Thoracic aorta (tissue), 2 donors: ENCODE measurements around the gene SYT11. TPM values are rescaled to one million over a fixed set of nuclear protein-coding genes. Genes with fewer than 3 reads are reported as not detected.

Source experiments
- ATAC-seq: fragments of 150-250 bp; one replicate; pipeline ENCODE4 v1.8.0; 2017; ENCODE audit warnings: low read depth; ENCODE audit not compliant: insufficient number of reproducible peaks, low FRiP score
- DNase-seq: peaks from one replicate; pipeline ENCODE4 v3.0.0-alpha.2; 2020; ENCODE audit warnings: low spot score
- H3K27ac ChIP-seq, 2 donors: fragments of 200-600 bp; sonication (generic); 1 replicate in 1 of 2; 2 replicates in 1 of 2; pipeline ENCODE4 v1.5.1; 2016; ENCODE audit warnings: mild to moderate bottlenecking in 2 of 2, moderate library complexity in 2 of 2
- H3K27me3 ChIP-seq: fragments of 200-600 bp; sonication (generic); replicated peaks from 2 replicates; pipeline ENCODE4 v1.6.0; 2016; ENCODE audit warnings: mild to moderate bottlenecking; ENCODE audit not compliant: insufficient read depth
- H3K36me3 ChIP-seq: fragments of 200-600 bp; sonication (generic); one replicate; pipeline ENCODE4 v1.5.1; 2016
- H3K4me1 ChIP-seq, 2 donors: fragments of 200-600 bp; sonication (generic); 1 replicate in 1 of 2; 2 replicates in 1 of 2; pipeline versions ENCODE4 v1.5.1 to v1.6.0; 2016; ENCODE audit warnings: low read depth in 2 of 2, mild to moderate bottlenecking in 1 of 2; ENCODE audit not compliant: control insufficient read depth in 1 of 2
- H3K4me3 ChIP-seq: fragments of 200-600 bp; sonication (generic); 2 replicates; pipeline ENCODE4 v1.5.1; 2016; ENCODE audit warnings: mild to moderate bottlenecking
- H3K9me3 ChIP-seq: fragments of 200-600 bp; sonication (generic); 2 replicates; pipeline ENCODE4 v1.5.1; 2016
- total RNA-seq, 2 donors: library from RNA; depleted of rRNA; stranded (reverse); fragments of >200 nt; gene quantifications; one replicate each; pipeline versions ENCODE4 v1.1.0 to v1.2.3, GENCODE V29; 2016
- TF ChIP-seq, protein P1 (sequence below): fragments of 200-600 bp; sonication (generic); IDR thresholded peaks from one replicate; pipeline ENCODE4 v1.5.1; 2019; ENCODE audit warnings: antibody characterized with exemption

The SYT11 gene
- total RNA-seq, 2 donors from 2014 or later: 49.5 to 62.4 TPM

DNA sequence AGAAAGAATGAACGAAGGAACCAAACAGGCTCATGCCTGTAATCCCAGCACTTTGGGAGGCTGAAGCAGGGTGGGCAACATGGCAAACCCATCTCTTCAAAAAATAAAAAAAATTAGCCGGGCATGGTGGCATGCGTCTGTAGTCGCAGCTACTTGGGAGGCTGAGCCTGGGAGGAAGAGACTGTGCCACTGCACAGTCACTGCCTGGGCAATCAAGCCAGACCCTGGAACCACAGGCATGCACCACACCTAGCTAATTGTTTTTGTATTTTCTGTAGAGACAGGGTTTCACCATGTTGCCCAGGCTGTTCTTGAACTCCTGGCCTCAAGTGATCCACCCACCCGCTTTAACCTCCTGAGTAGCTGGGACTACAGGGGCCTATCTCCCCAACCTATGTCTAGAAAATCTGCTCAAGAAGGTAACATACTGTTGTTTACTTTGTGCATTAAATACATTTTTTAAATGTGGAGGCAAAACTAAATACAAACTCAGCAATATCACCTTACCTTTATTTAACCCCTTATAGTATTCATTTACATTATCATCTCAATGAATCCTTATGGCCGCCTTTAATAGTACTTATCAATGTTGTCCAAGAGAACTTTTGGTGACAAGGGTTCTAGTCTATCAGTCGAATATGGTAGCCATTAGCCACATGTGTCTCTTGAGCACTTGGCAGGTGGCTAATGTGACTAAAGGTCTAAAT is 72.1 kb downstream of the SYT11 start:
- Histone ChIP-seq H3K4me3 (peak overlapping the region; percentile 38), H3K27ac (peak overlapping the region in 1 of 2 donors; percentile 42), H3K27me3 (no peaks in the 10 kb centered on the region), H3K4me1 (peaks cover 37 to 45% of the 10 kb centered on the region in 2 donors), H3K9me3 (no peaks in the 10 kb centered on the region), H3K36me3 (peaks cover 52% of the 10 kb centered on the region)
- TF ChIP-seq, protein P1, sequence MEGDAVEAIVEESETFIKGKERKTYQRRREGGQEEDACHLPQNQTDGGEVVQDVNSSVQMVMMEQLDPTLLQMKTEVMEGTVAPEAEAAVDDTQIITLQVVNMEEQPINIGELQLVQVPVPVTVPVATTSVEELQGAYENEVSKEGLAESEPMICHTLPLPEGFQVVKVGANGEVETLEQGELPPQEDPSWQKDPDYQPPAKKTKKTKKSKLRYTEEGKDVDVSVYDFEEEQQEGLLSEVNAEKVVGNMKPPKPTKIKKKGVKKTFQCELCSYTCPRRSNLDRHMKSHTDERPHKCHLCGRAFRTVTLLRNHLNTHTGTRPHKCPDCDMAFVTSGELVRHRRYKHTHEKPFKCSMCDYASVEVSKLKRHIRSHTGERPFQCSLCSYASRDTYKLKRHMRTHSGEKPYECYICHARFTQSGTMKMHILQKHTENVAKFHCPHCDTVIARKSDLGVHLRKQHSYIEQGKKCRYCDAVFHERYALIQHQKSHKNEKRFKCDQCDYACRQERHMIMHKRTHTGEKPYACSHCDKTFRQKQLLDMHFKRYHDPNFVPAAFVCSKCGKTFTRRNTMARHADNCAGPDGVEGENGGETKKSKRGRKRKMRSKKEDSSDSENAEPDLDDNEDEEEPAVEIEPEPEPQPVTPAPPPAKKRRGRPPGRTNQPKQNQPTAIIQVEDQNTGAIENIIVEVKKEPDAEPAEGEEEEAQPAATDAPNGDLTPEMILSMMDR: no peak
- DNase-seq: no peak
- ATAC-seq: no peak

DNA sequence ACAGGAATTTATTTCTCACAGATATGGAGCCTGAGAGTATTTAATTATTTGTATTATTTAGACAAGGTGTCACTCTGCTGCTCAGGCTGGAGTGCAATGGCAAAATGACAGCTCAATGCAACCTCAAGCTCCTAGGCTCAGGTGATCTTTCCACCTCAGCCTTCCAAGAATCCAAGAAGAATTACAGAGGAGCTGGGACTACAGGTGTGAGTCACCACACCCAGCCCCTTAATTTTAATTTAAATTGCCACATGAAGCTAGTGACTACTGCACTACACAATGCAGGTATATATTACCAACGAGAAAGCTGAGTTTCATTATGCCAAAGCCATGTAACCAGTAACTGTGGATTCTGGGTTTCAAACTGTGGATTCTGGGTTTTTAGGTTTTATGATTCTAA is 72.7 kb downstream of the SYT11 start:
- no peak for ATAC-seq

DNA sequence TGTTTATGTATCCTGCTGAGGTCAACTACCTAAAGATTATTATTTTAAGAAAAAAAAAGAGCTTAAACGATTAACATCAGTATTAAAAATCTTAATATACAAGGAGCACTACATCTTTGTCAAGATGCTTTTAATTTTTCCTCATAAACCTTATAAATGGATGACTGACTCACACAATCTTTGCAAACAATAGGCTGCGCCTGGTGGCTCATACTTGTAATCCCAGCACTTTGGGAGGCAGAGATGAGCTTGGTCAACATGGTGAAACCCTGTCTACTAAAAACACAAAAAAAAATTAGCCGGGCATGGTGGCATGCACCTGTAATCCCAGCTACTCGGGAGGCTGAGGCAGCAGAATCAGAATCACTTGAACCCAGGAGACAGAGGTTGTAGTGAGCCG is 73.1 kb downstream of the SYT11 start:
- Histone ChIP-seq H3K27ac (peak overlapping the region; percentile 23 to 42), H3K9me3 (no peaks in the 10 kb centered on the region), H3K4me3 (peak overlapping the region; percentile 2), H3K4me1 (peaks cover 37 to 45% of the 10 kb centered on the region in 2 donors), H3K36me3 (peaks cover 42% of the 10 kb centered on the region), H3K27me3 (no peaks in the 10 kb centered on the region)
- ATAC-seq (no peak), DNase-seq (no peak)
- TF ChIP-seq, protein P1: no peak

More for the DNA sequence above, 72.7 kb downstream of the SYT11 start:
- TF ChIP-seq, protein P1: no peak
- DNase-seq: no peak
- Histone ChIP-seq H3K27ac (peak overlapping the region; percentile 23 to 42), H3K9me3 (no peaks in the 10 kb centered on the region), H3K27me3 (no peaks in the 10 kb centered on the region), H3K4me3 (peak overlapping the region; percentile 38), H3K36me3 (peaks cover 46% of the 10 kb centered on the region), H3K4me1 (peaks cover 37 to 45% of the 10 kb centered on the region in 2 donors)

DNA sequence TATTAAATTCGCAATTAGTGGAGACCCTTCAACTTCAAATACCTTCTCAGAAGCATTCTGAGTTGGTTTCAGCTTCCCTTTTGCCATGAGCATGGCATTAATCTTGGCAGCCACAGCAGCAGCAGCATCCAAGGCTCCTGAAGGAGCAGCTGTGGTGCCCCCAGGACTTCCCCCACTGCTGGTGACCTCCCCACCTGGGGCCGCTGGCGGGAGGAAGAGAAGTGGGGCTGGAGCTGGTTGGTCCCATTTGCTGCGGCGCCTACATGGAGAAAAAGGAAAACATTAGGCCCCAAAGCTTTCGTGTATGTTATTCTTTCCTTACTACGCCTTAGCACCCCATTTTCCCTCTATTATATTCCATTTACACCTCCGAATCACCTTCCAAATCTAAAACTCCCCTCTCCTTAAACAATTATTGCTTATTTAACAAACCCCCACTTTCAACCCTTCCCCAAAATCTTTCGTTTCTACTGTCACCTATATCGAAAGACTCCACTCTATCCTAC is 74.3 kb downstream of the SYT11 start:
- Histone ChIP-seq H3K4me1 (peaks cover 37 to 52% of the 10 kb centered on the region in 2 donors), H3K9me3 (no peaks in the 10 kb centered on the region), H3K4me3 (peak overlapping the region; percentile 91), H3K27me3 (no peaks in the 10 kb centered on the region), H3K36me3 (peaks cover 32% of the 10 kb centered on the region), H3K27ac (peak overlapping the region; percentile 82 to 88)
- ATAC-seq (no peak), DNase-seq (no peak)
- TF ChIP-seq, protein P1: no peak

DNA sequence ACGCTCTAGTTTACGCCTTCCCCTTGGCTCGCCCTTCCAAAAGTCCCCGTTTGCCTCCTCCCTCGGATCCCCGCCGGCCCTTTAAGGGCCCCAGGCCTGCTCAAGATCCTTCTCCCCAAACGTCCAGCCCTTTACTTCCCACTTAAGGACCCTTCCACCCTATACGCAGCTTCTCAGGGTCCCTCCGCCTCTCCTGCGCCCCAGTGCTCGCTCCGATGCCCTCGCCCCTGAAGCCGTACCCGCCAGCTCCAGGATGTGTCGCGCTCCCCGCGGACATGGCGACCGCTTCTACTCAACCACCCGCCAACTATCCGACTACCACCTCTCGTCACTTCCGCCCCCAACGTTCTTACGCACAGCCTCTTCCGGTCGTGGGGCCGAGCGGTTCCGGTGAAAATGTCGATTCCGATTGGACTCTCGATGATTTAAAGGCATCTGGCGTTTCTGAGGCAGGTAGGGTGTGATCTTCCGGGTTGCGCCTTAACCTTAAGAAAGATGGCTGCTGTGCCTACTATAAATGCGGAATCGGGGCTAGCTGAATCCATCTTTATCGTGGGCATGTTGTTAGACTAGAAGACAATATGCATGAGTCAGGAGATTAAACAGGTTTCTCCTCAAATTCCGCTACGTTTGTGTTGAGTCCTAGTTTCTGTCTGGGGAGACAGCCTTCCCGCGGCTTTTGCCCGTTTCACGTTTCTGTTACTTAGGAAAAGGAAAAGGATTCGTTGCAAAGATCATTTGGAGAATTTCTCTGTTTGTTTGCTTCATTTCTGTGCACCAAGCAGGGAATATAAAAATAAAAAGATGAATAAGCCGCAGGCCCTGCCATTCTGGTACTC is 74.9 kb downstream of the SYT11 start, which contains the start of gene KHDC4:
TSS of gene KHDC4 (minus strand) at position 317 of the 839 bp plus-strand sequence. CDS start at position 277, 40 bp downstream.
- no peaks in the 10 kb centered on the region for H3K27me3 ChIP-seq
- peak within 1 kb of the TSS; percentile 91 for H3K4me3 ChIP-seq
- H3K27ac ChIP-seq: peak within 1 kb of the TSS; percentile 82 to 88
- TF ChIP-seq, protein P1: peak; percentile 23
- H3K36me3 ChIP-seq: peaks cover 27% of the 10 kb centered on the region
- peak; percentile 74 for ATAC-seq
- H3K9me3 ChIP-seq: no peaks in the 10 kb centered on the region
- peaks cover 37 to 58% of the 10 kb centered on the region in 2 donors for H3K4me1 ChIP-seq
- peak; percentile 86 for DNase-seq
